Measurements from ENCODE around the gene SLC35F3.

SLC35F3 gene

DNA sequence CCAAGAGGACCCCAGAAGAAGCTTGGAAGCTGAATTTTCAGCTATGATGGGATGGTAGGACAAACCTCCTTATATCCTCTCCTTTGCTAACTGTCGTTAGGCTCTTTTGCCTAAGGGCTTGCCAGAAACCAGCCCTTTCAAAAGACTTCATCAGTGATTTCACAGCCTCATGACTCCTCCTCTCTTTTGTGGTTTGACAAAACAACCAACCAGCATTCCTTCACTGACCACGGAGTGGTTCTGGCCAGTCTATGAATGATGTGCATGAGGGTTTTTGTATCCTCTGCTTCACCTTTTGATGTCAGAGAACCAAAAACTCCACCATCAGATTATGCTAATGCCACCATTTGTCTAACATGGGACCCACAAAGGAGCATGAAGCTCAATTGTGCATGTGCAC is 351.9 kb downstream of the SLC35F3 start:
- DNase-seq (ENCODE audit: low read depth) = no peak

- no peak for DNase-seq (ENCODE audit: low read depth)
These were observed 353.6 kb downstream of the SLC35F3 start for GRCh38 chr1:234258071-234258470.

GRCh38 chr1:234260578-234260977 is 356.1 kb downstream of the SLC35F3 start:
- DNase-seq (ENCODE audit: low read depth) = no peak

DNA sequence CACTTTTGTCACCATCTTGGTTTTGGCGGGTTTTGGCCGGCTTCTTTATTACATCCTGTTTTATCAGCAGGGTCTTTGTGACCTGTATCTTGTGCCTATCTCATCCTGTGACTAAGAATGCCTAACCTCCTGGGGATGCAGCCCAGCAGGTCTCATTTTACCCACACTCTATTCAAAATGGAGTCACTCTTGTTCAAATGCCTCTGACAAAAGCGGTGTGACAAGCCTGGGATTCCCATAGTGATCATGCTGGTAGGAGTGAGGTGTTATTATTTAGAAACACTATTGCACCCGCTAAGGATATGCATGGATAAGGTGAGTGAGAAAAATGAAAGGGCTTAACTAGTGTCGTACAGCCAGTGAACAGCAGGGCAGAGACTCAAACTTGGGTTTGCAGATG is 357.1 kb downstream of the SLC35F3 start:
- no peak for DNase-seq (ENCODE audit: low read depth)

- DNase-seq (ENCODE audit: low read depth) = no peak
These were observed 357.7 kb downstream of the SLC35F3 start for GRCh38 chr1:234262007-234262753.

DNA sequence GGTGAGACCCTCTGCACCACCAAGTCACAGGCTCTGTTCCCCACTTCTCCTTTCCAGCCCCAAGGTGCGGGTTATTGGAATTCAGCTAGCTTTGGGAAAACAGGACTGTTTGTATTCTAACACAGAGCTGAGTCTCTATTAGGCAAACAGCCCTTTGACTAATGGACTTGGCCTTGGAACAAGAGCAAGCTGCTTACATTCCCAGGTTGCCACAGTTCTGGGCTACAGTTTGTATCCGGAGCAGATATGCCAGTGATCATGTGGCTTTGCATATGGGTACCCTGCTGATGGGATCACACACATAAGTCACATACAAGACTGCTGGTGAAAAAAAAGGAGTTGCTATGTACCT is 358.3 kb downstream of the SLC35F3 start:
- DNase-seq (ENCODE audit: low read depth) = no peak

GRCh38 chr1:234264832-234265231 is 360.4 kb downstream of the SLC35F3 start:
- no peak for DNase-seq (ENCODE audit: low read depth)

- DNase-seq (ENCODE audit: low read depth) = no peak
These were observed 360.8 kb downstream of the SLC35F3 start for GRCh38 chr1:234265321-234265720.

- no peak for DNase-seq (ENCODE audit: low read depth)
These were observed 361.4 kb downstream of the SLC35F3 start for GRCh38 chr1:234265861-234266260.

- no peak for DNase-seq (ENCODE audit: low read depth)
These were observed 365.6 kb downstream of the SLC35F3 start for GRCh38 chr1:234270093-234270492.

DNA sequence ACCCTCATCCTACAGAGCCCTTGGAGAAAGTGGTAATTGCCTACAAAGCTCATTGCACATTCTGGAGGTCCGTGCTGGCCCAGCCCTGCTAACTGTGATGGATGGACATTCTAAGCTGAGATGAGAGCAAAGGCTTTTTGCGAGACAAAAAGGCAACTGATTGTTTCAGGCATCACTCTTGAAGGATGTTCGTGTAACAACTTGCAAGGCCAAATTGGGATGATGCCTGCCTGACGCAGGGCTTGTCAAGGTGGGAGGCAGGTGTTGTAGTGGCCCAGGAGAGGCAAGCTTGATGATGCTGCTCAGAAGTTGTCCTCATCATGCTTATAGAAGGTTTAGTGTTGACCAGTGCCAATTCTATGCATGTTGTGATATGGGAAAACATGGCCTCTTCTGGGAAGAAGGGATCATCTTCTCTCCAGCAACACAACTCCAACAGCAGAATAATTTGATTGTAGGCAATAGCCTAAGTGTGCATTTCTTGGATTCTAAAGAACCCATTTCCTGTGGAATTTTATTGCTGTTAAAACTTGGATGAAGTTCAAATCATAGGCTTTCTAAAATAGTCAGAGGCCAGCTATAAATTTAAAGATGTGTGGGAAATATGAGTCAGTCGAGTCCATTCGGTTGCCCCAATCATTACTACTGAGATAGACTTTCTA is 366.2 kb downstream of the SLC35F3 start:
- no peak for DNase-seq (ENCODE audit: low read depth)

DNA sequence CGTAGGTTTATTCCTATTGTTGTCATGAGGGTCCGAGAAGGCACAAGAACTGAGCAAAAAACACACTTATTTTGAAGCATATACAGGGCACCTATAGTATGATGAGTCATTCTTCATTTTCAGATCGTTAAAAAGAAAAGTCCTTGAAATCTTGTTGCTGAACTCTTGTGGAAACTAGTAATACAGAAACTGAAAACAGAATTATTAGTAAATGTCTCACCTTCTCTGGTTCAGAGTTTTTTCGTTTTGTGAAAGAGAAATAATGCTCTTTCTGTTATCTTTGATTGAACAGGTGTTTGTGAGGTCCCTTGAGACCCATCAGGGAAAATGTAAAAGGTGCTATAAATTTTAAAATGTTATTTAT is 366.7 kb downstream of the SLC35F3 start:
- DNase-seq (ENCODE audit: low read depth) = no peak

- no peak for DNase-seq (ENCODE audit: low read depth)
These were observed 368.3 kb downstream of the SLC35F3 start for GRCh38 chr1:234272656-234273312.

GRCh38 chr1:234273981-234274380 is 369.5 kb downstream of the SLC35F3 start:
- DNase-seq (ENCODE audit: low read depth) = no peak

DNA sequence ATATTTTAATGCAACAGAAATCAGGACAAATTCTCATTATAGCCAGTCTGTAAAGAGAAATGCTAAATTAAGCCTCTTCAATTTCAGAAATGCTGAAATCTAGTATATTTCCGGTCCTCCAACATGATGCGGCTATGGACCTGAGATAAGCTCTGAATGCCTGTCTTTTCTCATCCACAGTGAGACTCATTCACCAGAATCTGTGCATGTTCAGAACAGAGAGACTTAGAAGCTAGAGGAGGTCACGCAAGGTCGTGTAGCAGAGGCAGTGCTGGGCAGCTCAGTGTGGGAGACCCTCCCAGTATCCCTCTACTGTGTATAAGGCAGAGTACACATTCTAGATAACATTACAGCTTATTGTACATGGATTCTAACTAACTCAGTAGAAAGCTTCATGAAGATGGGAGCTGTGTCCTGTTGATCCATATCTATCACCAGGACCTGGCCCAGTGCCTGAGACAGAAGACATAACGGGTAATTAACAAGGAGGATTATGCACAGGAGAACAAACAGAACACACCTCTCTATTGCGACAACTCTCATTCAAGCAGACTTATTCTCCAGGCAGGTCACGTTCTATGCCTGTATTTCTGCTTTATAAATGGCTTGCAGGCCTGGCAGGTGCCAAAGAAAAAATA is 371.8 kb downstream of the SLC35F3 start:
- no peak for DNase-seq (ENCODE audit: low read depth)

DNA sequence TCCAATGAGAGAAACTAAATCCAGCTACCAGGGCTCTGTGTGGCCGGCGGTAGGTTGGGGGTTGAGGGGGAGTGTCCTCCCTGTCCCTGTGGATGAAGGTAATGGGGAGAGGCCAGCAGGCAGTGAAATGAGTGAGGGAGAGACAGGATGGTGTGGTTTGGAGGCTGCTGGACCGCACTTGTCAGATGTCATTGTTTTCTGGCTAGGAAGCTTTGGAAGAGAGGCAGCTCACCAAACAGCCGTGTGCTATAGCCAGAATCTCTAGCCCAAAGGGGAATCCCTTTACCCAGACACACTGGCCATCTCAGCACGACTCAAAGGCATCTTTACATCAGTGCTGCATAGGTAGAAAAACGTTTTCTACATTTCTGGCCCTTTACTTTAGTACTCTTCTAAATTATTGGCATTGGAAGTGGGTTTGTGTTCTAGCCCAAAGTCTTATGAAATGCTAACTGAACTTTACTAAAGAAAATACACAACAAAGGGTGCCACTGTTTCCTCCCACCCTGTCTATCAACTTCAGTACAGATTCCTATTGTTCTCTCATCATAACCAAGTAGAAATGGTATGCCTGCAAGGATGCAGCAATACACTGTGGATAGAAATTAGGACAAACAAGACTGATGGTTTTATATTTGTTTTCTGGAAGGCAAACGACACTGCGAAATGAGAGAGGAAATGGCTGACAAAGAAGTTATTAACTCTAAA is 372.8 kb downstream of the SLC35F3 start:
- DNase-seq (ENCODE audit: low read depth) = no peak

DNA sequence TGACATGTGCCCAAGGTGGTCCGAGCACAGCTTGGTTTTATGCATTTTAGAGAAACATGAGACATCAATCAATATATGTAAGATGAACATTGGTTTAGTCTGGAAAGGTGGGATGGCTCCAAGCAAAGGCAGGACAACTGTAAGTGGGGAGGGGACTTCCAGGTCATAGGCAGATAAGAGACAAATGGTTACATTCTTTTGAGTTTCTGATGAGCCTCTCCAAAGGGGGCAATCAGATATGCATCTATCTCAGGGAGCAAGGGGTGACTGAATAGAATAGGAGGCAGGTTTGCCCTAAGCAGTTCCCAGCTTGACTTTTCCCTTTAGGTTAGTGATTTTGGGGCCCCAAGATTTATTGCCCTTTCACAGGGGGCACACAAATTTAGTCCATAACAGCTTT is 374.5 kb downstream of the SLC35F3 start:
- DNase-seq (ENCODE audit: low read depth) = no peak

DNA sequence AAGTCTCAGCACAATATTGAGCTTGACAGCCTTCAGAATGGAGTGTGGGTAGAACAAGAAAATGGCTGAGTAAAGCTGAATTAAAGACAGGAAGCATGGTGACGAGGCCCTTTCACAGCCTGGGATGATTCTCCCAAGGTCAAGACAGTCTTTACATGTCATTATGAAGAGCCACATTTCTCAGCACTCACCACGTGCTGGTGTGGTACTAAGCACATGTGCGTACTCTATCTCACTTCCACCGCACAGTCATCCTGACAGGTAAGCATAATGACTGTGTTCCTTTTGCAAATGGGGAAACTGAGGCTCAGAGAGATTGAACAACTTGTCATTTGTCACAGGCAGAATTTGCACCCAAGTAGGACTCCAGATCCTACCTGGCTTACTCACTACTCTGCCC is 376.0 kb downstream of the SLC35F3 start:
- DNase-seq (ENCODE audit: low read depth) = no peak

- no peak for DNase-seq (ENCODE audit: low read depth)
These were observed 377.5 kb downstream of the SLC35F3 start for GRCh38 chr1:234281826-234282489.

DNA sequence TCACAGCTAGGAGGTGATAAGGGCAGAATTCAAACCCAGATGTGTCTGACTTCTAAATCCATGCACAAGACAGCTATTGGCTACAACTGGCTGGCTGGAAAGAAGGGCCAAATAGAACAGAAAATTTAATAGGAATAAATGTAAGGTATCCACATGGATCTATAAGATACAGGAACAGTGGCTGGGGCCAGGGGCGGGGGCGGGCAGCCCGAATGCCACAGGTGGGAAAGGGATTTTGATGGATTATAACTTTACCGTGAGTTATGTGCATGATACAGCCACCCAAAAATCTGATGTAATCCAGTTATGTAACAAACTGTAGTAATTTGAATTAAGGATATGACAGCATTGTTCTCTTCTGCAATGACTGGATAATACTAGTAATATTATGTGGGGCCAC is 381.7 kb downstream of the SLC35F3 start:
- DNase-seq (ENCODE audit: low read depth) = no peak

GRCh38 chr1:234288946-234289345 is 384.5 kb downstream of the SLC35F3 start:
- no peak for DNase-seq (ENCODE audit: low read depth)
